Right lung (tissue), 10 donors: ENCODE measurements around the gene WFDC9. TPM values are rescaled to one million over a fixed set of nuclear protein-coding genes. Genes with fewer than 3 reads are reported as not detected.
"Not testable (repeated sequence)": the region's sequence is repeated elsewhere in the genome, so short reads cannot be mapped to it uniquely, and the experiment has no call there.

Experiments
- DNase-seq, 2 donors: peaks; one replicate each; pipeline ENCODE4 v3.0.0-alpha.2; 2013
- long read RNA-seq, 8 donors: transcript quantifications; one replicate each; lab custom pipeline, GENCODE V29; 2026
- polyA plus RNA-seq, 5 donors: library from polyadenylated mRNA; unstranded; fragments of 120-200 nt; gene quantifications; one replicate each; pipeline versions ENCODE4 v1.2.1 to v1.2.3, GENCODE V29; 2013; ENCODE audit warnings: inconsistent platforms in 1 of 5, low replicate concordance in 1 of 5; ENCODE audit not compliant: insufficient read length in 5 of 5, insufficient read depth in 1 of 5

Gene WFDC9
- polyA plus RNA-seq, result not detected
- long read RNA-seq, donor 1, result 0 reads
- long read RNA-seq, donor 2, result 0 reads
- long read RNA-seq, donor 3, result 0 reads
- long read RNA-seq, donor 4, result 0 reads
- long read RNA-seq, donor 5, result 0 reads
- long read RNA-seq, donor 6, result 0 reads
- long read RNA-seq, donor 7, result 0 reads
- long read RNA-seq, donor 8, result 0 reads

DNA sequence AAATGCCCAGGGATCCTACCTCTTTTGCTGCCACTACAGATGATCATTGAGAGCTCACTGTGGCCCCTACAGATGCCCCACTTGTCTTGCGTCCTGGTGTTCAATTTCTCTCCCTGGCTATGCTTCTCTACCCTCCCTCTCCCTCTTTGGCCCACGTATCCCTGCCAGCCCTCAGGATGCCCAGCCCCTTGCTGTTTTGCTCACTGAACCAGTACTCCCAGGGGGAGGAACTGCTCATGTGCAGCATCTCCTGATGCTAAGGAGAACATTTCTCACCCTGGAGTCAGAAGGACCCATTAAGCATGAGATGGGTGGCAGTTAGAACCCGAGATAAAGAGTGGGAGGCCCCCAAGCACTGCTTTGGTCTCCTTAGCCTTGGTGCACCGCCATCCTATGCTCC, at the start of gene WFDC9:
TSS of gene WFDC9 (minus strand) at position 101 of the 400 bp plus-strand sequence. CDS start 21,103 bp downstream, outside the sequence.
- DNase-seq, result no peak

DNA sequence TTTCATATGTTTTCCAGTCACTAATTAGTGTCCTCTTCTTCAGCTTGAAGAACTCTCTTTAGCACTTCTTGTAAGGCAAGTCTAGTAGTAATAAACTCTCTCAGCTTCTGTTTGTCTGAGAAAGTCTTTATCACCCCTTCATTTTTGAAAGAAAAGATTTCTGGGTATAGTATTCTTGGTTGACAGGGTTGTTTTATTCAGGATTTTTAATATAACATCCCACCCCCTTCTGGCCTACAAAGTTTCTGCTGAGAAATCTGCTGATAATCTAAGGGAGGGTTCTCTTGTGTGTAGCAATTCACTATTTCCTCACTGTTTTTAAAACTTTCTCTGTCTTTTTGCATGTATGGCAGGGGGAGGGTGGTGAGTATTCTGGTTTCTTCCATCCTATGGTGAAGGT, 48.6 kb upstream of the WFDC9 start:
- DNase-seq, result no peak

DNA sequence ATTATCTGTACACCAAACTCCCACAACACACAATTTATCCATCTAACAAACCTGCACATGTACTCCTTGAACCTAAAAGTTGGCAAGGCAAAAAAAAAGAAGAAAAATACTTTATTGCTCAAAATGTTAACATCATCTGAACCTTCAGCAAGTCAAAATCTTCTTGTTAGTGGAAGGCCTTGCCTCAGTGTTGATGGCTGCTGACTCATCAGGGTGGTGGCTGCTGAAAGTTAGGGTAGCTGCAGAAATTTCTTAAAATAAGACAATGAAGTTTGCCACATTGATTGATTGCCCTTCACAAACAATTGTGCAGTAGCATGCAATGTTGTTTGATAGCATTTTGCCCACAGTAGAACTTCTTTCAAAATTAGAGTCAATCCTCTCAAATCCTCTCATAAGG, 41.7 kb upstream of the WFDC9 start:
- DNase-seq, result no peak

DNA sequence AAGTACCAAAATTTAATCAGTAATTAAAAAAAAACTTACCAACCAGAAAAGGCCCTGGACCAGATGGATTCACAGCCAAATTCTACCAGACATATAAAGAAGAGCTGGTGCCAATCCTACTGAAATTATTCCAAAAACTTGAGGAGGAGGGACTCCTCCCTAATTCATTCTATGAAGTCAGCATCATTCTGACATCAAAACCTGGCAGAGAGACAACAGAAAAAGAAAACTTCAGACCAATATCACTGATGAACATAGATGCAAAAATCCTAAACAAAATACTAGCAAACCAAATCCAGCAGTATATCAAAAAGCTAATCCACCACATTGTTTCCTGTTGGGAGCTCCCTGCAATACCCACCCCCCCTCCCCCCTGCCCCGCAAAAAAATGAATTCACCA, 39.1 kb upstream of the WFDC9 start, which contains the start of gene WFDC11:
TSS of gene WFDC11 (minus strand) at position 101 of the 400 bp plus-strand sequence. CDS start 19,639 bp downstream, outside the sequence.
- no peak for DNase-seq

DNA sequence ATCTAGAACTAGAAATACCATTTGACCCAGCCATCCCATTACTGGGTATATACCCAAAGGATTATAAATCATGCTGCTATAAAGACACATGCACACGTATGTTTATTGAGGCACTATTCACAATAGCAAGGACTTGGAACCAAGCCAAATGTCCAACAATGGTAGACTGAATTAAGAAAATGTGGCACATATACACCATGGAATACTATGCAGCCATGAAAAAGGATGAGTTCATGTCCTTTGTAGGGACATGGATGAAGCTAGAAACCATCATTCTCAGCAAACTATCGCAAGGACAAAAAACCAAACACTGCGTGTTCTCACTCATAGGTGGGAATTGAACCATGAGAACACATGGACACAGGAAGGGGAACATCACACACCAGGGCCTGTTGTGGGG, 26.0 kb upstream of the WFDC9 start:
- not testable (repeated sequence) for DNase-seq

DNA sequence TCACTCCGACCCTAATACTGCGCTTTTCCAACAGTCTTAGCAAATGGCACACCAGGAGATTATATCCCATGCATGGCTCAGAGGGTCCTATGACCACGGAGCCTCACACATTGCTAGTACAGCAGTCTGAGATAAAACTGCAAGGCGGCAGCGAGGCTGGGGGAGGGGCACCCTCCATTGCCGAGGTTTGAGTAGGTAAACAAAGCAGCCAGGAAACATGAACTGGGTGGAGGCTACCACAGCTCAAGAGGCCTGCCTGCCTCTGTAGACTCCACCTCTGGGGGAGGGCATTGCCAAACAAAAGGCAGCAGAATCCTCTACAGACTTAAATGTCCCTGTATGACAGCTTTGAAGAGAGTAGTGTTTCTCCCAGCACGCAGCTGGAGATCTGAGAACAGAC, 20.6 kb upstream of the WFDC9 start:
- DNase-seq, result not testable (repeated sequence)

DNA sequence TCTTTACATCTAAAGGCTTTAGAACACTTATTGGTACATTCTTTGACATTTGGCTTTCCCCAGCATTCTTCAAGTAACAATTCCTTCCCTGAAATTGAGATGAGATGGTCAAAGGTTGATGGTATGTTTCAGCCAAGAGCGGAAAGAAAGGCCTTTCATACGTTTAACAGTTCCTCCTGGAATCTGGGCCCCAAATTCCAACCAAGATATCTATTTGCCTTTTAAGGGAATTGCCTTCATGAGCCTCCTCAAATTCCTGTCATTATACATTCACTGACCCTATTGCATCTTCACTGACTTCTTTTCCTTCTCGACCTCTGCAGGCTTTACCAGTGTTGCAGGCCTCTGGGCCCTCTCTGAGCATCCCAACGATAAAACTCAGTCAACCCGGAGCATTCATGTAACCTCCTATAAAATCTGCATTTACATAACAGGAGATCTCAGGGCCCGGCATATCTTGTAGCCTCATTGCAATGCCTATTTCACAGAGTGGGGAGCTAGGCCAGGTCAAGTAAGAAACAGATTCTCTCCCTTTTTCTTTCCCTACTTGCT, 18.3 kb upstream of the WFDC9 start:
- DNase-seq, result no peak

DNA sequence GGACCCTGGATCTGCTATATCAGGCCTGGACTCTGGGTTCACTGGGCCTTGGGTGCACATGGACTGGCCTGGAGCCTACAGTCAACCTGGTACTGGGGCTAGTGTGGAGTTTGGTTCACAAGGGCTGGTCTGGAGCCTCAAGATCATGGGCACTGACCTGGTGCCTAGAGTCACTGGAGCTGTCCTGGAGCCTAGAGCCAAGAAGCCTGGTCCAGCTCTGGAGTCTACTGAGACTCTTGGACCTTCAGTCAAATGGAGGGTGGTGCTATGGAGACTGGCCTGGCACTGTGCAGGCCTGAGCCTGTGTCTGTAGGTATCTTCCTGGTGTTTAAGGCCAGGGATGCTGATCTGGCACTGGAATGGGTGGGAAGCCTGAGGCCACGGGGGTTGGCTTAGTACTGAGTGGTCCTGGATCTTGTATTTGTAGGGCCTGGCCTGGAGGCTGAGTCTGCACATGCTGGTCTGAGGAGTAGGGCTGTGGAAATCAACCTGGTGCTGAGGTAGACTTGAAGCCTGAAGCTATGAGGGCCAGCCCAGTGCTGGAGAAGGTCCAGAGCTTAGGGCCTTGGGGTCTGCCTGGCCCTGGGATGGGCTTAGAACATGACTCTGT, 16.5 kb upstream of the WFDC9 start:
- no peak for DNase-seq

DNA sequence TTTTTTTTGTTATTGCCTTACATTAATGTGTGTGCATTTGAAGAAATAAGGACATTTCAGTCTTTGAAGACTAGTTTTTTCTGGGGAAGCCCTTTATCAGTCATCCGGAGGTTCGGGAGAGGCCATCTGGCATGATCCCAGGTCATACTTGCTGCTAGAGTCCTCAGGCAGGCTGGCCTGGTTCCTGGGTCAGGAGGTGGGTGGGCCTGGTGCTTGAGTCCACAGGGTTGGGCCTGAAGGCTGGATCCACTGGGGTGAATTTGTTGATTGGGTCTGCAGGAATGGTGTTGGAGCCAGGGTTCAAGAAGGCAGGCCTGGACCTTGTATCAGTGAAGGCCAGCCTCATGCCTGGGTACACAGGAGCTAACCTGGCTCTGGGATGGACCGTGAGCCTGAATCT, 15.8 kb upstream of the WFDC9 start:
- DNase-seq, result no peak

DNA sequence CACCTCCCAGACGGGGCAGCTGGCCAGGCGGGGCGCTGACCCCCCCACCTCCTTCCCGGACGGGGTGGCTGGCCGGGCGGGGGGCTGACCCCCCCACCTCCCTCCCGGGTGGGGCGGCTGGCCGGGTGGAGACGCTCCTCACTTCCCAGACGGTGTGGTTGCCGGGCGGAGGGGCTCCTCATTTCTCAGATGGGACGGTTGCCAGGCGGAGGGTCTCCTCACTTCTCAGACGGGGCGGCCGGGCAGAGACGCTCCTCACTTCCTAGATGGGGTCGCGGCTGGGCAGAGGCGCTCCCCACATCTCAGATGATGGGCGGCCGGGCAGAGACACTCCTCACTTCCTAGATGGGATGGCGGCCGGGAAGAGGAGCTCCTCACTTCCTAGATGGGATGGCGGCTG, 14.8 kb upstream of the WFDC9 start:
- not testable (repeated sequence) for DNase-seq

DNA sequence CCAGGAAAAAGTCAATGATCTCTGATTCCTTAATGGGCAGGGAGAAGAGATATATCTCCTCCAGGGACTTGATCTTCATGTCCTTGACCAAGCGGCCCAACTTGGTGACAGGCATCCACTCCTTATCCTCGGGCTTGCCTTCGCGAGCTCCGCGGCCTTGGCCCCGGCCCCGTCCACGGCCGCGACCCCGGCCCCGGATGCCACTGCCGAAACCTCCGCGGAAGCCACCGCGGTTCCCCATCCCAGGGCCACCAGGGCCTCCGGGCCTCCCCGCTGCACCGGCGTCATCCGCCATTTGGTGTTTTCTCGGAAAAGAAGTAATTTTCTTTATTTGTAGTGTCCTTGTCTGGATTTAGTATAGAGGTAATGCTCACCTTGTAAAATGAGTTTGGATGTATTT, 10.0 kb upstream of the WFDC9 start:
- not testable (repeated sequence) for DNase-seq

DNA sequence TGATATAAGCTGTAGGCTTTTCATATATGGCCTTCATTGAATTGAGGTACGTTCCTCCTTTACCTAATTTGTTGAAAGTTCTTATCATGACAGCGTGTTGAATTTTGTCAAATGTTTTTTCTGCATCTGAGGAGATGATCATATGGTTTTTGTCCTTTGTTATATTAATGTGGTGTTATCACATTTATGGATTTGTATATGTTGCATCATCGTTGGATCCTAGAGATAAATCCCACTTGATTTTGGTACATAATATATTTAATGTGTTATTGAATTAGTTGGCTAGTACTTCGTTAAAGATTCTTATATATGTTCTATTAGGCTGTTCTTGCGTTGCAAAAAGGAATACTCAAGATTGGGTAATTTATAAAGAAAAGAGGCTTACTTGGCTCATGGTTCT, 8.6 kb upstream of the WFDC9 start:
- DNase-seq, result no peak

DNA sequence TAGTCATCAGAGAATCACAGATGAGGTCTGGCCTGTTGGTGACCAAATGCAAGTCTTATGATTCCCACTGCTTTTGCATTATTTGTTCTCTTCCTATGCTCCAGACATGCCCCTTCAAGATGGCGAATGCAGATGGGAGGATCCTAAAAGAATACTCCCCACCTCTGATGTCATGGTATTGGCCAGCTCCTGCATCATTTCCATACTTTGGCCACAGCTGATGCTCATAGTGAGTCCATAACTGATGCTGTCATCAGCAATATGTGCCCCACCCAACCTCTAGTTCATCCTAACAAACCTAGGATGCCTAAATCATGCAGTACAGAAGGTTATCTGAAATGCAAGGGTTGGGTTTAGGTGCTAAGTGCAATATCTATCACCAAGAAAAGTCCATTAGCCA, 5.4 kb upstream of the WFDC9 start:
- DNase-seq, result no peak

DNA sequence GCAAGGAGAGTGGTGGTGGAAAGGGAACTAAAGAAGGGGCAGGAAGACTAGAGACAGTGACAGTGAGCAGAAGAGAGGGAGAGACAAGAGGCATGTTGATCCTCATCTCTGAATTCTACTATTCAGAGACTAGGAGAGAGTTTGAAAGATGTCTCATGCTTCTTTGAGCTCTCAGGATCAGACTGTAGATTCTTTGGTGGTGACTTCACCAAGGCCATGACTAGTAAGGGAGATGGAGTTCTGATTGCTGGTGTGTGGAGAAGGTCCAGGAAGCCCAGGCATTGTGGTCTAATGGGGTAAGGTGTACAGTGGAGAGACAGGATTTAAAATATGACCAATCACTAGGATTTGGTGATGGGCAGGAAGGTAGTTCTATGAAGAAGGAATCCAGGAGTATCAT, 713 bp downstream of the WFDC9 start:
- DNase-seq, result no peak

DNA sequence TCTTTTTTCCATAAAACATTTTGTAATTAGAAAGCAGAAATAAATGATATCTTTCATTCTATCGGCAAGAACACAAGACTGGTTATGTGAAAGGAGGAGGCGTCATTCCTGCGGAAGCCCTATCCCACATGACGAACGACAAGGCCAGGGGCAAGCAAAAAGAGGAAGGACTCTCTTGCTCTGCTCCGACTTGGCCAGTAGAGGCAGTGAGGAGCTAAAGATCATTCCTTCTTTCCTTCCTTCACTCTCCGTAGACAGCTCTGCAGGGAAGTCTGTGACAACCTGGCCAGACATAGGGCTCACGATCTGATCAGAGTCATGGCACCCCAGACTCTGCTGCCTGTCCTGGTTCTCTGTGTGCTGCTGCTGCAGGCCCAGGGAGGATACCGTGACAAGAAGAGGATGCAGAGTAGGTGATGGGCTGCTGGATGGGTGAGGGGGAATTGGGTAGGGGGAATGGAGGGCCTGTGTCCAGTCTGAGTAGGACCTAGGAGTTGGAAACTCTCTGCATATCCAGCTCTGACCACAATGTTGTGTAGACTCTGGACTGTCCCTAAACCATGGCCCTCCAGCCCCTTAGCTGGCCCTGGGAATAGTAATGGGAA, 1.5 kb downstream of the WFDC9 start, which contains the start of gene WFDC10A:
TSS of gene WFDC10A (plus strand) at position 244 of the 605 bp plus-strand sequence. CDS start at position 319, 75 bp downstream.
- DNase-seq, result peak in 1 of 2 donors; percentile 4

DNA sequence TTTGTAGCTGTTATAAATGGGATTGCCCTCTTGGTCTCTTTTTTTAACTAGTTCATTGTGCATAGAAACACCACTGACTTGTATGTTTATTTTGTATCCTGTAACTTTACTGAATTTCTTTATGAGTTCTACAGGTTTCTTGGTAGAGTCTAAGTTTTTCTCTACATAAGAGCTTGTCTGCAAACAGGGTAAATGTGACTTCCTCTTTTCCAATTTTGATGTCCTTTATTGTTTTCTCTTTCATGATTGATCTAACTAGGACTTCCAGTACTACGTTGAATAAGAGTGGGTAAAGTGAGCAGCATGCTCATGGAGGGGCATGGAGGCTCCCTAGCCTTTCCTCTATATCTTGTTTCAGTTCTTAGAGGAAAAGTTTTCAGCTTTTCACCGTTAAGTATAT, 4.5 kb downstream of the WFDC9 start:
- no peak for DNase-seq

DNA sequence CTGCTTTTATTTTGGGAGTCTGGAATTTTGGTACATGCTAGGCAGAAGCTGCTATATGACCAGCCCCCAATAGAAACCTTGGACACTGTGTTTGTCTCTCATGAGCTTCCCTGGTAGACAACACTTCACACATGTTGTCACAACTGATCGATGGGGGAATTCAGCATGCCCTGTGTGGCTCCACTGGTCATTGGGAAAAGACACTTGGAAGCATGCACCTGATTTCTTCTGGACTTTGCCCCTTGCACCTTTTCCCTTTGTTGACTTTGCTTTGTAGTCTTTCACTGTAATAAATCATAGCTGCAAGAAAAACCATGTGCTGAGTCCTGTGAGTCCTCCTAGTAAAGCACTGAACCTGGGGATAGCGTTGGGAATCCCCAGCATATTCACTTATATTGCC, 9.5 kb downstream of the WFDC9 start:
- DNase-seq, result no peak

DNA sequence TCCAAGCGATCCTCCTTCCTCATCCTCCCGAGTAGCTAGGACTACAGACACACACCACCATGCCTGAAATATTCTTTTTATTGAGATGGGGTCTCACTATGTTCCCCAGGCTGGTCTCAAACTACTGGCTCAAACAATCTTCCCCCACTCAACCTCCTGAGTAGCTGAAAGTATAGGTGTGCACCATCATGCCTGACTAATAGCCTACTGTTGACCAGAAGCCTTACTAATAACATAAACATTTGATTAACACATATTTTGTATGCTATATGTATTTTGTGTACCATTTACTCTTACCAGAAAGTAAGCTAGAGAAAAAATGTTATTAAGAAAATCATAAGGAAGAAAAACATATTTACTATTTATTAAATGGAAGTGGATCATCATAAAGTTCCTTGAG, 13.5 kb downstream of the WFDC9 start:
- DNase-seq, result no peak

DNA sequence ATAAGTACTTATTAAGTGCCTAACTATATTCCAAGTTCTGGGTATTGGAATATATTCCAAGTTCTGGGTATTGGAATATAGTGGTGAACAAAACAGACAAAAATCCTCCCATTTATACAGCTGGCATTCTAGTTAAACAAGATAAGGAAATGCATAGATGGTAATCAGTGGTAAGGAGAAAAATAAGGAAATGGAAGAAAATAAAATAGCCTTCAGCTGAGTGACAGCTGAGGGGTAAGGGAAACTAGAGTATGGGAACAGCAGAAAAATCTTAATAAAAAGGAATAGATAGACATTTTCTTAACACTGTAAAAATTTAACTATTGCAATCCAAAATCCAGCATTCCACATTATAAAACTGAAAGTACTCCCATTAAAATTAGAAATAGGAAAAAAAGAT, 18.8 kb downstream of the WFDC9 start:
- DNase-seq, result no peak

DNA sequence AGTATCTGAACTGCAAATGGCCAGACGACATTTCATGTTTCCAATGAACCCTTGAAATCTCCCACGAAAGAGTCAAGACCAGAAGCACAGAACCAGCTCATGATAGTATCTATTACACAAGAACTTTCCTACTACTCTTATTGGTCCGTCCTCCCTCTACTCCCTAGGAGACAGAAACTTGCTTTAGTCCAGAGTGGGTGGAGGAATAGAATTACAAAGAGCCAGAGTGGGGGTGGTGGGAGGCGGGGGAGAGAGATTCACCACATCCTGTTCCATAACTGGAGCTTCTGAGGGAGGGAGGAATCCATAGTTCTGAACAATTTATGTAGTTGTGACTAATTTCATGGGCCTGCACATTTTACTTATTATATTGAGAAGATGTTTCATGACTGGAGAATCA, 20.0 kb downstream of the WFDC9 start:
- no peak for DNase-seq

DNA sequence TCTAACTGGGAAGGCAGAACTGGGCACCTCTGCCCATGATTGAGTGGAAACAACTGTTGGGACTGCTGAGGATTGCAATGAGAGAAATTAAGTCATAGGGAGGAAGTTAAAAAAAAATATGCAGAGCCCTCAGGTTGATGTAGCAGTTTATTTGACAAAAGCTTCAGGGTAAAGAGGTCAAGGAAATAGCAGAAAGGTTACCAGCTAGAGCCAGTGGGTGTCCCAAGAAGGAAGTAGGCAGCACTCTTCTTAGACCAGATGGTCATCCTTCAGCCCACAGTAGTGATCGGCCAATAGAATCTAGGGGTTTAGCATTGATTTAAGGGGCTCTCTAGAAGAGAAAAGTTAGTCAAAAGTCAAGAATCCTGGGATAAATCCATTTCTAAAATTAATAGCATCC, 23.3 kb downstream of the WFDC9 start:
- DNase-seq, result no peak

DNA sequence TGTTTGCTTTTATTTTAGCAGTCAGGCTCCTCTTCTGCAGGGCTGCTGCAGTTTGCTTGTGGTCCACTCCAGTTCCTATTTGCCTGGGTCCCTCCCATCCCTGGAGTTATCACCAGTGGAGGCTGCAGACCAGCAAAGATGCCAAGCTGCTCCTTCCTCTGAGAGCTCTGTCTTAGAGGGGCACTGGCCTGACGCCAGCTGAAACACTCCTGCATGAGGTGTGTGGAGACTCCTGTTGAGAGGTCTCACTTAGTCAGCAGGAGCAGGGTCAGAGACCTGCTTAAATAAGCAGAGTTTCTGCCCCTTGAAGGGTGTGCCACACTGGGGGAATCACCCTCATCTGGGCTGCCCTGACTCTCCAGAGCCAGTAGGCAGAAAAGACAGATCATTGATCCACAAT, 35.8 kb downstream of the WFDC9 start:
- DNase-seq, result no peak

DNA sequence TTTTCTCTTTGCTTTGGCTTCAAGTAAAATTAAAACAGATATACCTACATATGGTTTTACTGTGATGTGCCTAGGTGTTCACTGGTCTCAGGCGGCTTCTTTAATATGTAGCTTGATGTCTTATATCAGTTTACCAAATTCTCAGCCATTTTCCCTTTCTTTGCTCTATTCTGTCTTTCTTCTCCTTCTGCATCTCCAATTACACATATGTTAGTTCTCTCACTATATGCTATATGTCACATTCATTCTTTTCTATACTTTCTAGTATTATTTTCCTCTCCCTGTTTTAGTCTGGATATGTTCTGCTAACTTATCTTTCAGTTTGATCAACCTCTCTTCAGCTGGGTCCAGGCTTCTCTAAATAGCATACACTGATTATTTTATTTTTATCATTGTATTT, 37.6 kb downstream of the WFDC9 start:
- no peak for DNase-seq
